OCI-LY3 (cell line): ENCODE data around the gene SIGLEC12.
A peak's percentile ranks its signal among the peaks of the same experiment; 100 is the strongest.

Experiments
- H2AFZ ChIP-seq: fragments of 200-600, 300-600 bp; shearing (Covaris generic); 2 replicates; pipeline ENCODE4 v1.6.0; 2014; ENCODE audit warnings: antibody characterized with exemption, low read depth, low read length
- H3K27ac ChIP-seq: fragments of 200-600, 300-600 bp; sonication (generic); 2 replicates; pipeline ENCODE4 v1.5.1; 2014; ENCODE audit warnings: mild to moderate bottlenecking, low read length, moderate library complexity, mixed read lengths
- H3K27me3 ChIP-seq: fragments of 200-600, 300-600 bp; sonication (generic); 2 replicates; pipeline ENCODE4 v1.6.1; 2014; ENCODE audit warnings: low read depth, low read length, mixed read lengths
- H3K36me3 ChIP-seq: fragments of 200-600, 300-600 bp; sonication (generic); replicated peaks from 2 replicates; pipeline ENCODE3; 2014; ENCODE audit warnings: low read depth, low read length, mixed read lengths
- H3K4me1 ChIP-seq: fragments of 300-600, 200-600 bp; sonication (generic); 2 replicates; pipeline ENCODE4 v1.6.1; 2014; ENCODE audit warnings: low read length, mixed read lengths
- H3K4me2 ChIP-seq: fragments of 200-600, 300-600 bp; sonication (generic); 2 replicates; pipeline ENCODE4 v1.6.1; 2014; ENCODE audit warnings: low read length, mixed read lengths
- H3K4me3 ChIP-seq: fragments of 300-600, 200-600 bp; sonication (generic); 2 replicates; pipeline ENCODE4 v1.5.1; 2014; ENCODE audit warnings: antibody characterized with exemption, mild to moderate bottlenecking, low read length, moderate library complexity
- H3K79me2 ChIP-seq: fragments of 300-600, 200-600 bp; shearing (Covaris generic); 2 replicates; pipeline ENCODE4 v1.6.1; 2014; ENCODE audit warnings: mild to moderate bottlenecking, low read length, mixed read lengths
- H3K9ac ChIP-seq: fragments of 300-600, 200-600 bp; shearing (Covaris generic); 2 replicates; pipeline ENCODE4 v1.6.0; 2014; ENCODE audit warnings: mild to moderate bottlenecking, low read length, moderate library complexity
- H3K9me3 ChIP-seq: fragments of 200-600, 300-600 bp; shearing (Covaris generic); 2 replicates; pipeline ENCODE4 v1.6.1; 2014; ENCODE audit warnings: low read length, mixed read lengths; ENCODE audit not compliant: insufficient read depth
- H4K20me1 ChIP-seq: fragments of 200-600, 300-600 bp; sonication (generic); 2 replicates; pipeline ENCODE4 v1.6.1; 2016; ENCODE audit warnings: low read length, mixed read lengths; ENCODE audit not compliant: insufficient read depth
- EZH2phosphoT487 ChIP-seq: fragments of 200-600 bp; shearing (Covaris generic); IDR thresholded peaks from 2 replicates; pipeline ENCODE4 v1.6.1; 2018; ENCODE audit warnings: antibody characterized with exemption, mixed run types, low read depth
- TF ChIP-seq, protein P1 (sequence below): fragments of 200-600, 300-600 bp; sonication (generic); IDR thresholded peaks from 2 replicates; pipeline ENCODE4 v1.5.1; 2014; ENCODE audit warnings: antibody characterized with exemption, low read length, low read depth

Gene SIGLEC12

DNA sequence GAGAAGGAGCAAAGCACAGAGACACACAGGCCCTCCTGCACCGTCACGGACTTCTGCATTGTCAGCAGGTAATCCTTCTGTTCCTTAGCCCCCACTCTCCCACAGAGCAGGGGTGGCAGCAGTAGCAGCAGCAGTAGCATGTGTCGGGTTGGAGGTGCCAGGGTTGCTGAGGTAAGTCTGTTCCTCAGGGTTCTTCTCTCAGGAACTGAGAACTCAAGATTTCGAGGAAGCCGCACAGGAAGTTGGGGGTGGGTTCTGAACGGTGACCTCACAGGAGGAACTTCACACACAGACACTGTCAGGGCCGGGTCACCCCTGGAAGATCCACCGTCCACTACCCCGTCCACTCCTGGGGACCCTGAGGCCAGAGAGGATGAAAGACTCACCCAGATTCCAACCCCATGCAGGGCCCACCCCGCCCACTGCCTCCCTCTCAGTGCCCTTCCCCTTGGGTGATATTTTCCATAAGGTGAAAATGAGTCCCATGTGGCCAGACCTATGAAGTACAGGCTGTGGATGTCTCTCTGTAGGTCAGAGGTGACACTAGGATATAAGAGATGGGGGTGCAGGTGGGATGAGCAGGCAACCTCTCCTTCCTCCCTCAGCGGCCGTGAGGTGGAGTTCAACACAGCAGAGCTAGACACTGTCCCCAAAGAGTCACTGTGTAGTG lies at the start of gene SIGLEC12:
SIGLEC12 (minus strand) TSS at position 207 of the 670 bp plus-strand sequence; CDS start at position 140, 67 bp downstream.
- Histone ChIP-seq H3K4me1 (peaks cover 6% of the 10 kb centered on the region), H3K4me2 (0 out of 2 replicates have a peak within 1 kb of the TSS, but pooled peaks have one; percentile 19), H3K9me3 (no peaks in the 10 kb centered on the region), H3K36me3 (no peaks in the 10 kb centered on the region), H3K79me2 (no peaks in the 10 kb centered on the region), H3K27me3 (peaks cover 8% of the 10 kb centered on the region; the same call in 1 of the 2 replicates), H3K27ac (no peak within 1 kb of the TSS), H4K20me1 (no peaks in the 10 kb centered on the region), H3K4me3 (no peak within 1 kb of the TSS), H3K9ac (no peak within 1 kb of the TSS), H2AFZ (no peak within 1 kb of the TSS; the same call in 1 of the 2 replicates)
- TF ChIP-seq EZH2phosphoT487, result no peak
- TF ChIP-seq, protein P1, sequence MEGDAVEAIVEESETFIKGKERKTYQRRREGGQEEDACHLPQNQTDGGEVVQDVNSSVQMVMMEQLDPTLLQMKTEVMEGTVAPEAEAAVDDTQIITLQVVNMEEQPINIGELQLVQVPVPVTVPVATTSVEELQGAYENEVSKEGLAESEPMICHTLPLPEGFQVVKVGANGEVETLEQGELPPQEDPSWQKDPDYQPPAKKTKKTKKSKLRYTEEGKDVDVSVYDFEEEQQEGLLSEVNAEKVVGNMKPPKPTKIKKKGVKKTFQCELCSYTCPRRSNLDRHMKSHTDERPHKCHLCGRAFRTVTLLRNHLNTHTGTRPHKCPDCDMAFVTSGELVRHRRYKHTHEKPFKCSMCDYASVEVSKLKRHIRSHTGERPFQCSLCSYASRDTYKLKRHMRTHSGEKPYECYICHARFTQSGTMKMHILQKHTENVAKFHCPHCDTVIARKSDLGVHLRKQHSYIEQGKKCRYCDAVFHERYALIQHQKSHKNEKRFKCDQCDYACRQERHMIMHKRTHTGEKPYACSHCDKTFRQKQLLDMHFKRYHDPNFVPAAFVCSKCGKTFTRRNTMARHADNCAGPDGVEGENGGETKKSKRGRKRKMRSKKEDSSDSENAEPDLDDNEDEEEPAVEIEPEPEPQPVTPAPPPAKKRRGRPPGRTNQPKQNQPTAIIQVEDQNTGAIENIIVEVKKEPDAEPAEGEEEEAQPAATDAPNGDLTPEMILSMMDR, result no peak

DNA sequence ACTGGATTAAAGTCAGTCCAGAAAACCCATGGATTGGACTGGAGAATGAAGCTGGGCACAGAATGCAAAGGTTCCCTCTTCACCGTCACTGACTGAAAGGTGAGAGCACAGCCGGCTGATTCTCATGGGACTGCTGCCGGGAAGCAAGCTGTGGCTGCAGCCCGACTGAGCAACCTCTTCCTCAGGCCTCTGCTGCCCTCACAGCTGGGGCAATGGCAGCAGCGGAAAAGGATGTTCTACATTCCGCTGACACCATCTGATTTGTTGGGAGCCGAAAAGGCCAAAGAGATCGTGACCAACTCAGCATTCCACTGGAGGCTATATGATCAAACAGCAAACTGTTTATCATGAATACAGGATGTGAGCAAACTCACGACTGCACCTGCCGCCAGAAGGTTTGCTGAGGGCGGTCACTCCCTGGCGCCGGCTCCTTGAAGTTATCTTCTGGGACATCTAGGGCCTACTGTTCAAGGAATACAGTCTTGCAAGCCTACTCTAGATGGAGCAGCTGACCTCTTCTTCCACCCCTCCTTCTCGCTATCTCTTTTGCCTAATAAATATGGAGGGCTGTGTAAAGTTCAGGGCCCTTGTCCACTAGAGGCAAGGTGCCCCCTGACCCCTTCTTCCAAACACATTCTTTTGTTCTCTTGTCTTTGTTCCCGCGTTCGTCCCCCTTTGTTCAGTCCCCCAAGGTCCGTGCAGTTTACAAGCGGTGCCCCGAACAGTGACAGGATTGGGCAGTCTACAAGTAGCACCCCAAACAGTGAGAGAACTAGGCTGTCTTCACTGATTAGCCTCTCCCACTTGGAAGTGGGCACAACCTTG lies 49.5 kb upstream of the SIGLEC12 start:
- Histone ChIP-seq H2AFZ (no peak overlapping the region), H3K9me3 (no peaks in the 10 kb centered on the region), H3K4me1 (peaks cover 22% of the 10 kb centered on the region), H3K27me3 (peaks cover 75% of the 10 kb centered on the region), H3K9ac (no peak overlapping the region), H4K20me1 (peaks cover 2% of the 10 kb centered on the region; the same call in 1 of the 2 replicates), H3K79me2 (no peaks in the 10 kb centered on the region), H3K4me2 (peak overlapping the region; percentile 46), H3K4me3 (peak overlapping the region; percentile 11; the same call in 1 of the 2 replicates), H3K27ac (no peak overlapping the region), H3K36me3 (no peaks in the 10 kb centered on the region)
- TF ChIP-seq, protein P1, result no peak
- TF ChIP-seq EZH2phosphoT487, result no peak

DNA sequence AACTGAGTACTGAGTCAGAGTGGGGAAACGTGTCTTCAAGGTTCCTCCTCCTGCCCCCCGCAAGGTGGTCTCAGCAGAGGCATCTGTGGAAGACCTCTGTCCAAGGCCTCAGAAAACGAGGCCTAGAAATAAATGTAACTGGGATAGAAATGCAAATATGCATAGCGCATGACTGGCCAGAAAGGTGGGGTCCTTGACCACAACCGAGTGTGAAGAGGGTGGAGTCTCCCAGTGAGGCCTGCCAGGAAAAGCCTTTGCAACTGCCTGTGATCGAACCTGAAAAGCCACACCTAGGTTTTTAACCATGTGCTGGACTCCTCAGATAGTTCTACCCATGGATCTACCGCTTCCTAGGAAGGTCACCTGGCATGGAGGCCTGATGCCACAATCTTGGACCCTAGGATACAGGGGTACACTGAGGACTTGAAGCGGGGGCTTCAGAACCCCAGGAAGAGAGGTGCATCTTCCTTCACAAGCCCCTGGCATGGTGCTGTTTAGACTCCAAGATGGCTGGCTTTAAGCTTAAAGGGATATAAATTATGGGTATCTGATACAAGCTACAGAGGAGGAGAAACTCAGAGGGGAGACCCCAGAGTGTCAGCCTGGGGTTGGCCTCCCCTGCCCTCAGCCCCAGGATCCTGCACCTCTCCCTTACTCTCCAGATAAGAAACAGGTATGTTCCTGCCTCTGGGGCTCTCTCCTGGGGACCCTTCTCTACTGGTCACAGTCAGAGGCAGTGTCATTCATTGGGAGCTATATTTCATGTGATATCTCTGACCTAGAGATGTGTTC lies 48.1 kb upstream of the SIGLEC12 start:
- TF ChIP-seq, protein P1, result no peak
- TF ChIP-seq EZH2phosphoT487, result no peak
- no peak overlapping the region for H3K4me3 ChIP-seq
- H3K79me2 ChIP-seq, result no peaks in the 10 kb centered on the region
- no peak overlapping the region for H3K9ac ChIP-seq
- H3K36me3 ChIP-seq, result no peaks in the 10 kb centered on the region
- peaks cover 22% of the 10 kb centered on the region for H3K4me1 ChIP-seq
- no peak overlapping the region for H3K4me2 ChIP-seq
- no peaks in the 10 kb centered on the region for H3K9me3 ChIP-seq
- H3K27me3 ChIP-seq, result peaks cover 72% of the 10 kb centered on the region
- H3K27ac ChIP-seq, result no peak overlapping the region
- peaks cover 2% of the 10 kb centered on the region; the same call in 1 of the 2 replicates for H4K20me1 ChIP-seq
- H2AFZ ChIP-seq, result no peak overlapping the region
